ENCODE measurements around the gene IL22RA2.
"Not testable (repeated sequence)": the region's sequence is repeated elsewhere in the genome, so short reads cannot be mapped to it uniquely, and the experiment has no call there.

Gene IL22RA2

GRCh38 chr6:137117581-137117980 is 55.9 kb downstream of the IL22RA2 start:
- H3K27ac ChIP-seq (ENCODE audit: low read depth, low read length) = no peak overlapping the region
- H3K9ac ChIP-seq (ENCODE audit: low read length) = no peak overlapping the region
- H3K4me1 ChIP-seq (ENCODE audit: insufficient read depth, low read length) = no peaks in the 10 kb centered on the region
- no peaks in the 10 kb centered on the region for H3K36me3 ChIP-seq (ENCODE audit: insufficient read depth, low read length)
- no peaks in the 10 kb centered on the region for H3K27me3 ChIP-seq (ENCODE audit: control insufficient read depth in 1 of 2, insufficient read depth in 2 of 2, low read length in 2 of 2)
- no peak overlapping the region for H3K4me3 ChIP-seq (ENCODE audit: low read depth in 1 of 2, low read length in 2 of 2)
- no peaks in the 10 kb centered on the region for H3K9me3 ChIP-seq (ENCODE audit: low read length)

- H3K4me3 ChIP-seq (ENCODE audit: low read depth in 1 of 2, low read length in 2 of 2) = no peak overlapping the region
- H3K4me1 ChIP-seq (ENCODE audit: insufficient read depth, low read length) = no peaks in the 10 kb centered on the region
- H3K36me3 ChIP-seq (ENCODE audit: insufficient read depth, low read length) = no peaks in the 10 kb centered on the region
- no peak overlapping the region for H3K9ac ChIP-seq (ENCODE audit: low read length)
- H3K27ac ChIP-seq (ENCODE audit: low read depth, low read length) = no peak overlapping the region
- H3K27me3 ChIP-seq (ENCODE audit: control insufficient read depth in 1 of 2, insufficient read depth in 2 of 2, low read length in 2 of 2) = no peaks in the 10 kb centered on the region
- no peaks in the 10 kb centered on the region for H3K9me3 ChIP-seq (ENCODE audit: low read length)
These were observed 56.6 kb downstream of the IL22RA2 start for GRCh38 chr6:137116807-137117206.

- H3K9me3 ChIP-seq (ENCODE audit: low read length) = no peaks in the 10 kb centered on the region
- H3K9ac ChIP-seq (ENCODE audit: low read length) = no peak overlapping the region
- H3K27me3 ChIP-seq (ENCODE audit: control insufficient read depth in 1 of 2, insufficient read depth in 2 of 2, low read length in 2 of 2) = no peaks in the 10 kb centered on the region
- H3K27ac ChIP-seq (ENCODE audit: low read depth, low read length) = no peak overlapping the region
- H3K4me1 ChIP-seq (ENCODE audit: insufficient read depth, low read length) = no peaks in the 10 kb centered on the region
- no peak overlapping the region for H3K4me3 ChIP-seq (ENCODE audit: low read depth in 1 of 2, low read length in 2 of 2)
- no peaks in the 10 kb centered on the region for H3K36me3 ChIP-seq (ENCODE audit: insufficient read depth, low read length)
These were observed 57.8 kb downstream of the IL22RA2 start for GRCh38 chr6:137115658-137116057.

- Histone ChIP-seq H3K9ac (ENCODE audit: low read length) (no peak overlapping the region), H3K9me3 (ENCODE audit: low read length) (no peaks in the 10 kb centered on the region), H3K27me3 (ENCODE audit: control insufficient read depth in 1 of 2, insufficient read depth in 2 of 2, low read length in 2 of 2) (no peaks in the 10 kb centered on the region), H3K27ac (ENCODE audit: low read depth, low read length) (no peak overlapping the region), H3K4me3 (ENCODE audit: low read depth in 1 of 2, low read length in 2 of 2) (no peak overlapping the region), H3K4me1 (ENCODE audit: insufficient read depth, low read length) (no peaks in the 10 kb centered on the region), H3K36me3 (ENCODE audit: insufficient read depth, low read length) (no peaks in the 10 kb centered on the region)
These were observed 61.4 kb downstream of the IL22RA2 start for GRCh38 chr6:137112067-137112355.

- Histone ChIP-seq H3K4me3 (ENCODE audit: low read depth in 1 of 2, low read length in 2 of 2) (no peak overlapping the region), H3K27ac (ENCODE audit: low read depth, low read length) (no peak overlapping the region), H3K4me1 (ENCODE audit: insufficient read depth, low read length) (no peaks in the 10 kb centered on the region), H3K27me3 (ENCODE audit: control insufficient read depth in 1 of 2, insufficient read depth in 2 of 2, low read length in 2 of 2) (no peaks in the 10 kb centered on the region), H3K36me3 (ENCODE audit: insufficient read depth, low read length) (no peaks in the 10 kb centered on the region), H3K9ac (ENCODE audit: low read length) (no peak overlapping the region), H3K9me3 (ENCODE audit: low read length) (no peaks in the 10 kb centered on the region)
These were observed 62.0 kb downstream of the IL22RA2 start for GRCh38 chr6:137111296-137112066.

GRCh38 chr6:137107767-137108105 is 65.7 kb downstream of the IL22RA2 start:
- H3K9ac ChIP-seq (ENCODE audit: low read length) = no peak overlapping the region
- H3K36me3 ChIP-seq (ENCODE audit: insufficient read depth, low read length) = no peaks in the 10 kb centered on the region
- no peaks in the 10 kb centered on the region for H3K9me3 ChIP-seq (ENCODE audit: low read length)
- H3K4me1 ChIP-seq (ENCODE audit: insufficient read depth, low read length) = no peaks in the 10 kb centered on the region
- H3K27me3 ChIP-seq (ENCODE audit: control insufficient read depth in 1 of 2, insufficient read depth in 2 of 2, low read length in 2 of 2) = no peaks in the 10 kb centered on the region
- H3K4me3 ChIP-seq (ENCODE audit: low read depth in 1 of 2, low read length in 2 of 2) = no peak overlapping the region
- H3K27ac ChIP-seq (ENCODE audit: low read depth, low read length) = no peak overlapping the region

GRCh38 chr6:137107047-137107766 is 66.2 kb downstream of the IL22RA2 start:
- not testable (repeated sequence) for H3K9me3 ChIP-seq (ENCODE audit: low read length); H3K36me3 ChIP-seq (ENCODE audit: insufficient read depth, low read length); H3K27ac ChIP-seq (ENCODE audit: low read depth, low read length); H3K4me3 ChIP-seq (ENCODE audit: low read depth in 1 of 2, low read length in 2 of 2); H3K4me1 ChIP-seq (ENCODE audit: insufficient read depth, low read length); H3K9ac ChIP-seq (ENCODE audit: low read length); H3K27me3 ChIP-seq (ENCODE audit: control insufficient read depth in 1 of 2, insufficient read depth in 2 of 2, low read length in 2 of 2)

GRCh38 chr6:137106183-137106582 is 67.3 kb downstream of the IL22RA2 start:
- Histone ChIP-seq H3K36me3 (ENCODE audit: insufficient read depth, low read length) (no peaks in the 10 kb centered on the region), H3K4me1 (ENCODE audit: insufficient read depth, low read length) (no peaks in the 10 kb centered on the region), H3K9me3 (ENCODE audit: low read length) (peaks cover 4% of the 10 kb centered on the region), H3K27me3 (ENCODE audit: control insufficient read depth in 1 of 2, insufficient read depth in 2 of 2, low read length in 2 of 2) (no peaks in the 10 kb centered on the region), H3K9ac (ENCODE audit: low read length) (no peak overlapping the region), H3K4me3 (ENCODE audit: low read depth in 1 of 2, low read length in 2 of 2) (no peak overlapping the region), H3K27ac (ENCODE audit: low read depth, low read length) (no peak overlapping the region)

GRCh38 chr6:137105375-137105774 is 68.1 kb downstream of the IL22RA2 start:
- H3K4me3 ChIP-seq (ENCODE audit: low read depth in 1 of 2, low read length in 2 of 2) = no peak overlapping the region
- no peaks in the 10 kb centered on the region for H3K27me3 ChIP-seq (ENCODE audit: control insufficient read depth in 1 of 2, insufficient read depth in 2 of 2, low read length in 2 of 2)
- H3K9ac ChIP-seq (ENCODE audit: low read length) = no peak overlapping the region
- H3K27ac ChIP-seq (ENCODE audit: low read depth, low read length) = no peak overlapping the region
- H3K9me3 ChIP-seq (ENCODE audit: low read length) = peaks cover 4% of the 10 kb centered on the region
- no peaks in the 10 kb centered on the region for H3K4me1 ChIP-seq (ENCODE audit: insufficient read depth, low read length)
- H3K36me3 ChIP-seq (ENCODE audit: insufficient read depth, low read length) = no peaks in the 10 kb centered on the region

- no peak overlapping the region for H3K27ac ChIP-seq (ENCODE audit: low read depth, low read length)
- H3K27me3 ChIP-seq (ENCODE audit: control insufficient read depth in 1 of 2, insufficient read depth in 2 of 2, low read length in 2 of 2) = no peaks in the 10 kb centered on the region
- H3K4me3 ChIP-seq (ENCODE audit: low read depth in 1 of 2, low read length in 2 of 2) = no peak overlapping the region
- H3K9ac ChIP-seq (ENCODE audit: low read length) = no peak overlapping the region
- peaks cover 4% of the 10 kb centered on the region for H3K9me3 ChIP-seq (ENCODE audit: low read length)
- no peaks in the 10 kb centered on the region for H3K4me1 ChIP-seq (ENCODE audit: insufficient read depth, low read length)
- H3K36me3 ChIP-seq (ENCODE audit: insufficient read depth, low read length) = no peaks in the 10 kb centered on the region
These were observed 68.5 kb downstream of the IL22RA2 start for GRCh38 chr6:137104926-137105325.

GRCh38 chr6:137102851-137103492 is 70.5 kb downstream of the IL22RA2 start:
- H3K27me3 ChIP-seq (ENCODE audit: control insufficient read depth in 1 of 2, insufficient read depth in 2 of 2, low read length in 2 of 2) = no peaks in the 10 kb centered on the region
- H3K27ac ChIP-seq (ENCODE audit: low read depth, low read length) = no peak overlapping the region
- no peak overlapping the region for H3K4me3 ChIP-seq (ENCODE audit: low read depth in 1 of 2, low read length in 2 of 2)
- H3K36me3 ChIP-seq (ENCODE audit: insufficient read depth, low read length) = no peaks in the 10 kb centered on the region
- H3K9me3 ChIP-seq (ENCODE audit: low read length) = peaks cover 4% of the 10 kb centered on the region
- no peaks in the 10 kb centered on the region for H3K4me1 ChIP-seq (ENCODE audit: insufficient read depth, low read length)
- no peak overlapping the region for H3K9ac ChIP-seq (ENCODE audit: low read length)
